Measurements from ENCODE around the gene TAS1R3.
A peak's percentile ranks its signal among the peaks of the same experiment; 100 is the strongest.

The TAS1R3 gene

GRCh38 chr1:1331068-1331965, at the start of gene TAS1R3:
TSS of gene TAS1R3 (plus strand) at chr1:1331280. CDS start at chr1:1331346, 66 bp downstream.
- no peak for DNase-seq (ENCODE audit: low read depth in 1 of 2, low spot score in 1 of 2)

GRCh38 chr1:1281533-1282321, 49.4 kb upstream of the TAS1R3 start:
- DNase-seq (ENCODE audit: low read depth in 1 of 2, low spot score in 1 of 2) = no peak

GRCh38 chr1:1282998-1283397, 48.1 kb upstream of the TAS1R3 start:
- DNase-seq (ENCODE audit: low read depth in 1 of 2, low spot score in 1 of 2) = no peak

- DNase-seq (ENCODE audit: low read depth in 1 of 2, low spot score in 1 of 2) = no peak
Measured at GRCh38 chr1:1283821-1284220, 47.3 kb upstream of the TAS1R3 start.

GRCh38 chr1:1284221-1285101, 46.6 kb upstream of the TAS1R3 start:
- no peak for DNase-seq (ENCODE audit: low read depth in 1 of 2, low spot score in 1 of 2)

- no peak for DNase-seq (ENCODE audit: low read depth in 1 of 2, low spot score in 1 of 2)
Measured at GRCh38 chr1:1285102-1285571, 45.9 kb upstream of the TAS1R3 start.

- DNase-seq (ENCODE audit: low read depth in 1 of 2, low spot score in 1 of 2) = no peak
Measured at GRCh38 chr1:1285611-1286311, 45.3 kb upstream of the TAS1R3 start.

GRCh38 chr1:1286313-1287261, 44.5 kb upstream of the TAS1R3 start:
- DNase-seq (ENCODE audit: low read depth in 1 of 2, low spot score in 1 of 2) = no peak

- no peak for DNase-seq (ENCODE audit: low read depth in 1 of 2, low spot score in 1 of 2)
Measured at GRCh38 chr1:1287288-1288110, 43.6 kb upstream of the TAS1R3 start.

GRCh38 chr1:1290238-1290731, 40.8 kb upstream of the TAS1R3 start:
- peak in 1 of 2 donors; percentile 60 for DNase-seq (ENCODE audit: low read depth in 1 of 2, low spot score in 1 of 2)

GRCh38 chr1:1291023-1291528, 40.0 kb upstream of the TAS1R3 start:
- DNase-seq (ENCODE audit: low read depth in 1 of 2, low spot score in 1 of 2) = no peak

GRCh38 chr1:1291548-1292441, 39.3 kb upstream of the TAS1R3 start:
- DNase-seq (ENCODE audit: low read depth in 1 of 2, low spot score in 1 of 2) = peak; percentile 37 to 59

- DNase-seq (ENCODE audit: low read depth in 1 of 2, low spot score in 1 of 2) = no peak
Measured at GRCh38 chr1:1292442-1292779, 38.7 kb upstream of the TAS1R3 start.

- no peak for DNase-seq (ENCODE audit: low read depth in 1 of 2, low spot score in 1 of 2)
Measured at GRCh38 chr1:1292851-1293250, 38.2 kb upstream of the TAS1R3 start.

GRCh38 chr1:1293263-1294249, 37.5 kb upstream of the TAS1R3 start:
- DNase-seq (ENCODE audit: low read depth in 1 of 2, low spot score in 1 of 2) = no peak

Data from stimulated activated CD4-positive, alpha-beta T cell treated with anti-CD3 and anti-CD28 coated beads, Interleukin-15, amount 100 ng/mL, for 1 hour (primary cell).